NCI-H2171 treated with DMSO at 0.1 percent for 48 hours (cell line): Measurements from ENCODE around the gene SETBP1.
A peak's percentile ranks its signal among the peaks of the same experiment; 100 is the strongest.

ENCODE experiments used
- DNase-seq: peaks from one replicate; lab custom pipeline; 2025; lab: John Stamatoyannopoulos, UW

SETBP1 gene

DNA sequence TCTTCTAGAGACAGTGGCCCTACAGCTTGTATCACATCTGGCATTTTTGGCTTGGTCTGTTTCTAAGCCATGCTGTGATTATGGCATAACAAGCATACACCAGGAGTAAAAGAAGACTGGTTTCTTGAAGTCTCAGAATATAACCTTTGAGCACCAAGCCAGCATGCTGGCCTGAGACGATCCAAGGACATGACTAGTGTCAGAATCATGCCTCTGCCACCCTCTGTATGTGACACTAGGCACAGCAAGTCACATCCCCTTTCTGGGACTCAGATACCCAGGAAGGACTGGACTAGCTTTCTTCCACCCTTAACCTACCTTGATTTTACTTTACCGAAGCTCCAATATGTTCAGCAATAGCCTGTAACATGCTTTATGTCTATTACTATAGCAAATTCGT, 345.5 kb downstream of the SETBP1 start:
- DNase-seq: no peak

DNA sequence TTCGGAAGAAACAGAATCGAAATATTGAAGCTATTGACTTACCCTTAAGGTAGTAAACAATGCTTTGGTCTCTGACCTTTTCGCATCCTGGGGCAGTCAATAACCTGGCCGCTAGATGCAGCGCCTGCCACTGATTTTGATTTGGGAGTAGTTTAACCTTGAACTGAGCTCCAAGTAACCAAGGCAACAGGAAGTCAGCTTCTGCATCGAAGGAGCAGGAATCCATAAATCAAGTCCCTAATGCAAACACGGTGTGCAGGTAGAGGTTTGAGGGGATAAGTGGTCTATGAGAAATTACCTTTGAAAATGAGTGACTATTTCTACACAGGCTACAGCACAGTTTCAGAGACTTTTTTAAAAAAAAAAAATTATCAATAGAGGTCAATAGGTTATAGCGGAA, 353.5 kb downstream of the SETBP1 start:
- DNase-seq: no peak

DNA sequence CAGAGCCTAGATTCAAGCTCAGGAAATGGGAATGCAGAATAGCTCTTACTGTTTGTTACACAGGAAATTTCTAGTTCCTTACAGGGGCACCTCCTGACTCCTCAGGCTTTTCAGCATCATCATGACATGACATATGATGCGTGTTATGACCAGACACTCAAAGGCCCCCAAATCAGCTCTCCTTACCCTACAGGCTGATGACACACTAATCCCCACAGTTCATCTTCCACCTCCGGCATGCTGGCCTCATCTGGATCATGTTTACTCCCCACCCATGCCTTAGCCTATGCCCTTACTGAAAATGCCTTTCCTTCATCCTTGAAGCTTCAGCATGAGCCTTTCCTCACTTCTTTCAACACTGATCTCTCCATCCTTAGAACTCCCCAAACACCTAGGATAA, 356.9 kb downstream of the SETBP1 start:
- DNase-seq: no peak

DNA sequence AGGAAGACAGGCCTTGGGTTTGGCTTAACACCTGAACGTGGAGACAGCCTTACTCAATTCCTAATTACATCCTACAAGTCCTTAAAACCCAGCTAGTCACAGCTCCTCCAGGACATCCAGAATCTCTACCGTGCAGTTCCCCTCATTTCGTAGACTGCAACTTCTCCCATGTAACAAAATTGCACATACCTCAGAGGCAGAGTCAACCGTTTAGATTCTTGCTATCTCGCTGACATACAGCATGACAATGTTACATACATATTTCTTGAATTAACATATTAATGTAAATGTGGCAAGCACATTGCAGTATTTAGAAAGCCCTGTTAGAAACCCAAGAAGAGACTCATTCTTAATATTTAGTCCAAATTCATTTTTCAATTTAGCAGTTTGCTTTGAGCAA, 358.7 kb downstream of the SETBP1 start:
- DNase-seq: no peak

DNA sequence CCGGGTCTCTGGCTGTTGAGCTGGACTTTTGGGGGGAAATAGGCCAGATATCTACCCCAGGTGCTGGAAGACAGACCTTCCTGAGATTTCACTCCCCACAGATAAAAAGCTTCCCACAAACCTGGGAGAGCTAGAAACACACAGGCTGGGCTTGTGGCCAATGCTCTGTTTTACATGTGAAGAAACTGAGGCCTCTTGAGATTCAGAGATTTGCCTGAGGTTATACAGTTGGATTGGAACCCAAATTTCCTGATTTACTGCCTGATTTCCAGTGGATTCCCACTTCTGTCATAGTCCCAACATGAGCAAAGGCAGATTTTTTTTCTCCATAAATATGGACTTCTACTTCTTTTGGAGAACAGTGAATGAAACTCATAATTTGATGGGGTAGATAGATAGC, 360.2 kb downstream of the SETBP1 start:
- DNase-seq: no peak

DNA sequence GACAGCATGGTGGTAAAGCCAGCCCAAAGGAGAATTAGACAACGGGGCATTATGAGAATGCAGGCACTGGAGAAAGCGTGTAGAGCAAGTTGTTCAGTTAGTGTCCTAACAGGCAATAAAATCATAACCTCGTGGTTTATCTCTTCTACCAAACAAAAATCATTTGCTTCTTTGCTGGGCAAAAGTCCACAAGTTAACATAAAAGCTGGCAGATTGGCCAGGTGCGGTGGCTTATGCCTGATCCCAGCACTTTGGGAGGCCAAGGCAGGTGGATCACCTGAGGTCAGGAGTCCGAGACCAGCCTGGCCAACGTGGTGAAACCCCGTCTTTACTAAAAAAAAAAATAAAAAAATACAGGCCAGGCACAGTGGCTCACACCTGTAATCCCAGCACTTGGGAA, 364.1 kb downstream of the SETBP1 start:
- DNase-seq: no peak

DNA sequence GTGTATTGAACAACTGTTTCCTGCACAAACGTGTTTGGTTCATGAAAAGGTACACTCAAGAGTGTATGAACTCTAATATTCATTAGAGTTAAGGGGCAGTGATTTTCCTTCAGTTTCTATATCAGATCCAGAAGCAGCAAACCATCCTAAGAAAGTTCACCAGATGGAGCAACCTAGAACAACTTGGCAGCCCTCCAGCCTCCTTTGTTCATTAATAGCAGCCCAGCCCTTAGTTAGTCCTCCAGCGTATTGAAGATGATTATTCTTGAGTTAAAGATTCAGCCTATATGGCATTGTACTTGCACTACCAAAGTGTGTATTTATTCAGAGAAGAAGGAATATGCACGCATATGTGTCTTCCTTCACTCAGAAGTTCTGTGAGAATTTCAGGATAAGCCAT, 365.5 kb downstream of the SETBP1 start:
- peak; percentile 58 for DNase-seq

DNA sequence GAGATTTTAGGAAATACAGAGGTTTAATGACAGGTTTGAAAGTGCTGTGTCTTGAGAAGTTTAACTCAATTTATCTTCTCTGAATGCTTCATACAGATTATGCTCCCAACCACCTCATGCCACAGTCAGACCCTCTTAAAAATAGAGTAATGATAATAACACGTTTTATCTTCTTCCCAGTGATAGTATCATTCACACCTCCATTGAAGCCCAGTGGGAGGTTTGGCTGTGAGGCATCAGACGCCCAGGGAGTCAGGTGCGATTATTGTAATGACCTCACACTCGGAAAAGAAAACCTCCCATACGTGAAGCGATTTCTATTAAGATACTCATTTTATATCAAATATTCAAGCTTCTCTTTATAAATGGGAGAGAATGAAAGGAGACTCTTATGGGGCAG, 366.3 kb downstream of the SETBP1 start:
- no peak for DNase-seq

DNA sequence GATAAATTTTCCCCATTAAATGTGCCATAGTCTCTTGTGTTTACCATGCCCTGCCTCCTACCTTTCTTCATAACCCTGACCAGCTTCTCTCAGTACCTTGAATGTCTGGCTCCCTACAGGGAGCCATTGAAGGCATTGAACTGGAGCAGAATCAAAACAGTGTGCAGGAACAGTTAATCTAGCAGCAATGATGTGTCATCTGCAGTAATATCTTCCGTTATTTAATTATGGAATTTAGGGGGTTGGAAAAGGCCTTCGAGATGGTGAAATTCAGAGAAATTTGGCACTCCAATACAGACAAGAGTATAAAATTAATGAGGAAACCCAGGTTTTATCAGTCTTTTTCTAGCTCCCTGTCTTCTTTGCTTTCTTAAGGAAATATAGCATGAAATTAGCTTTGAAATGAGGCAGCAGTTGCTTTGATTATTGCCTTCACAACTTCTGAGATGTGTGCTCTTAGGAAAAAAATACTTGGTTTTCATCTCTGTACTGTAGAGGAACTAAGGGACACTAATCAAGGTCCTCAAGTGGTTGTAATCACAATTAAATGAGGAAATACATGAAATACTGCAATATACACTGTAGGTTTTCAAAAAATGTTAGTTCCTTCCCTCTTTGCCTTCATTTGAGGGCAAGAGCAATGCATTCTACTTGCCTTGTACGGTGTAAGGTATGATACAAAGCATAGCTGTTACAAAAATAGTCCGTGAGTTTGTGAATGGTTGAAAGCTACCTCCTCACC, 369.1 kb downstream of the SETBP1 start:
- DNase-seq: no peak

DNA sequence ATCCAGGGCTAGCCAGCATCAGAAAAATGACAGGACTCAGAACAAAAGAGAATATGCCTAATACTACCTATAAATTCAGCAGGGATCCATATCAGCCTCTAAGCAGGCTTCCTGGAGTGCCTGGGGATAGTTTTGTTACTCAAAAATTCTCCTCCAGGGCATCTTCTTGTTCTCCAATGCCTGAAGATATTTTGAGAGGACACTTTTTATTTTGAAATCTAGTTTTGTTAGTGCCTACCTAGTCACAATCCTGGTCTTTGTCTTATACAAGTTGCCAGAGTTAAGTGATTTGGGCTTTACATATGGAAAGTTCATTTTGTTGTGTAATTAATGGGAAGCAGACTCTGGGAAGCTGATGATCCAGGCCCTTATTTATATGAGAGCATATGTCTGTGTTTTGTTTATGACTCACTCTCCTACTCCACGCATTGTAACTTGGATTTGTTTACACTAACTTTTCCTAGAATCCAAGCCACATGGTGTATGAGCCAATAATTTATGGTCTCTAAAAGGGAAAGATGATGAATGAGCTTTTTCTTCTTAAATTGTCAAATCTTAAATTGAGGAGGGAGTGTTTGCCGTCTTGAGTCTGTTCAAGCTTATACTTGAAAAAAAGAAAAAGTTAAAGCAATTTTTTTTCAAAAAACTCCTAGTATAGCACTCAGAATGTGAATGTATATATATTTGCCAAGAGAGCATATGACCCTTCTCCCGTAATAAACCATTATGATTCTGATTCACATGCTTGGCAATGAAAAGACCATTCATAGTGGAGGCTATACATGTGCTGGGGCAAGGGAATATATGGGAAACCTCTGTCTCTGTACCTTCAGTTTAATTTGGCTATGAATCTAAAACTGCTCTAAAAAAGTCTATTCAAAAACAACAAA, 370.3 kb downstream of the SETBP1 start:
- DNase-seq: peak; percentile 51

DNA sequence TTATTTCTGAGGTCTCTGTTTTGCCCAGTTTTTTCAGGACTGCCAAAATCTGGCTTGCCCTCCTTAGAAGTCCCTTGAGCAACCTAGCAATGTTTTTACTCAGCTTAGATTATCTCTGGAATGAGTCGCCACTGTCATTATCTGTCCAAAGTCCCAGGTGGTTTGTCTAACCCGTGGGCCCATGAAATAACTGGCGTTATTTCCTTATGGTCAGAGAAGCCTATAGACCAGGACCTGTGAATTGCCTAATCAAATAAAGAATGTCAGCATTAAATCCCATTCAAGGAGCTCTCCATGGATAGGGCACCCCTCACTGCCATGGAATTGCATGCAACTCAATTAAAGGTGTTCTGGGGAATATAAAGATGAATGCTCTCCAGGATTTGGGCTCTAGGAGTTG, 373.9 kb downstream of the SETBP1 start:
- DNase-seq: no peak

DNA sequence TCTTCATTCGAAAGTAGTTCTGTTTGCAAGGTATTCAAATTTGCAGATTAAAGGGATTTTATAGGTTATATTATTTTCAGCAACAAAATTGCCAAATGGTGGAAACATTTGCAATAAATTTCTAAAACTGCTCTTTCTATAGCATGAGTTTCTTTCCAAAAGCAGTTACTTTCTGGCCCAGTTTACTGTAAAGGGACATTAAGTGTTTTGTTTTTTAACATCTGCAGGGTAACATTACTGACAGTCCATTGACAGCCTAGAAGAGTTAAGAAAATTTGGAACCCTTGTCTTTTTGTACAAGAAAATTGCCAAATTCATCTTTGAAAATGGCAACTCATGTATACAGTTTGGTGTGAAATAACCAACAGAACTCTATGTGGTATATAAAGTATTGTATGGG, 375.1 kb downstream of the SETBP1 start:
- DNase-seq: no peak

DNA sequence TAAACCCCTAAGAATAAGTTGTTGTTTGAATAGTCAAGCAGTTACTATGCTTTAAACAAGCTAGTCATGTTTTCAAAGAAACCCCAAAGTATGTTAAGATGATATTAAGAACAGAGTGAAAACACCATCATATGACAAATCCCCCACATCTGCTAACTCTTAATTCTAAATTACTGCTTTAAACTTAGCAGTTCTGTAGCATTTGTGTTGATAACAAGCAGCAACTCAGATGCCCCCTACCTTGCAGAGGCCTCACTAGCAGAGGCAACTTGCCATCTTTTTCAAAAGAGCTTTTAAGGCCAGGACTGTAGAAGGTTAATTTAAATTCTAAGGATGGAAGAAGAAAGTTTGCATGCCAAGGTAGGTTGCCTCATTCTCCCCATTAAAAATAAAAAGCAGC, 376.2 kb downstream of the SETBP1 start:
- DNase-seq: no peak

DNA sequence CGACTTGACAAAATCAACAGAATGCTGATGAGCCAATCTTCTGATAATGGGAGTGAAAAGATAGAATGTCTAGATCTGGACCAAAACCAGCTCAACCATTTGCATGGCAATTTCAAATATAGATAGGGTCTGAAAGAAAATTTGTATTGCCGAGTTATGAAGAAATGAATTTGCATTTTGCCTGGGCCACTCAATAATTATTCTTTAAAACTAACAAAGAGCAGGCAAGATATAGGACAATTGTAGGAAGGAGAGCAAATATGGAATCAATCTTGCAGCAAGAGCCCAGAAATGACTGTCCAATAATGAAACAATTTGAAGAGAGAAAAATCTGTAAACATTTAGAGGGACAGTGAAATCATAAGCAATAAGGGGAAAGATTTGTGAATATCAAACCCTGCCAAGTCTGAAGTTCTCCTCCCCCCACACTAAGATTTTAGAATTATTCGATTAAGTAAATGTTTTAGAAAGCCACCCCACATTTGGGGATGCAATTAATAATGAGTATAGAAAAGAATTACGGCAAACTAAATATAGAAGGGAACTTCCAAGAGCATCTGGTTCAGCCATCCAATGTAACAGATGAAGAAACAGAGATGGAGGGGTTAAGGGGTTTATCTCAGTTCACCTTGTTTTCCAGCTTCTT, 377.4 kb downstream of the SETBP1 start:
- no peak for DNase-seq

DNA sequence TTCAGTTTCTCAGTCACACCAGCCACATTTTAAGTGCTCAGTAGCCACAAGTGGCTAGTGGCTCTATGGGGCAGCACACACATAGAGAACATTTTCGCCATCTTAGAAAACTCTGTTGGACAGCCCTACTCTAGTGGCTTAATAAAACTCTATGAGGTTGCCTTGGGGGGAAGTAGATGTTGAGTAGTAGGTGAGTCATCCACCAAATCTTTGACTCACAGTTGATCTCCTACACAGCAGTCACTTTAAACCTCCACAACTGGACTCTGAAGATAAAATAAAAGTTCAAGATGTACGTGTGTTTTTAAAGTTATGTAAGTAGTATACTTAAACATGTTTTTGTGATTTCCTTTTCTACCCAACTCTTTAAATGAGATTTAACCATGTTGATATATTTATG, 379.0 kb downstream of the SETBP1 start:
- DNase-seq: no peak

DNA sequence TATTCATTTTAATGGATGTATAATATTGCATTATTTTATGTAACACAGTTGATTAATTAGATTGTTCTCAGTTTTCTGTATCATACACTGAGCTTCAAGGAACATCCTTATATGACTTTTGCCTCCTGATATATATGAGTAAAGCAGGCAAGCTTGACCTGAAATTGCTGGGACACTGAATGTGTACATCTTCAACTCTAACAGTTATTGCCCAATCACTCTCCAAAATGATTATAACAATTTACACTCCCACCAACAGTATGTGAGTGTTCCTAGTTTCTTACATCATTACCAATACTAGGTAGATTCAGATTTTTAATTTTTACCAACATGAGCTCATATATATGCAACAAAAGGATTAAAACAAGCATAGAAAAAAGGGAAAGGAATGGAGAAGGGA, 379.4 kb downstream of the SETBP1 start:
- DNase-seq: no peak

DNA sequence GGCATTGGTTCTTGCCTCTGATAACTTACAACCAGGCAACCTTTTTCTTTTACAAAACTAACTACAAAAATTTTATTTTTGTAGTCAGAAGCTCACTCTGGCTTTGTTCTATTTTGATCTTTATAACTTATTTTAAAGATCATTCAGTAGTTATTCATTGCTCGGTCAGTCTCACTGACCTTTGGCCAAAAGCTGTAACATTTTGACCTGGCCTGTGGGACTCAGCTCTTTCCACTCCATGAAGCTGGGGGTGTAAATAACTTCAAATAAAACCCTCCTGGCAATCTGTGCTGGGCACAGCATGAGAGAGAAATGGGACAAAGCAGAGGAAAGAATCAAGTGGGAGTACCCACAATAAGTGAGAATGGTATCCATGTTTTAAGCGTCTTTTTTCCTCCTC, 380.7 kb downstream of the SETBP1 start:
- no peak for DNase-seq

DNA sequence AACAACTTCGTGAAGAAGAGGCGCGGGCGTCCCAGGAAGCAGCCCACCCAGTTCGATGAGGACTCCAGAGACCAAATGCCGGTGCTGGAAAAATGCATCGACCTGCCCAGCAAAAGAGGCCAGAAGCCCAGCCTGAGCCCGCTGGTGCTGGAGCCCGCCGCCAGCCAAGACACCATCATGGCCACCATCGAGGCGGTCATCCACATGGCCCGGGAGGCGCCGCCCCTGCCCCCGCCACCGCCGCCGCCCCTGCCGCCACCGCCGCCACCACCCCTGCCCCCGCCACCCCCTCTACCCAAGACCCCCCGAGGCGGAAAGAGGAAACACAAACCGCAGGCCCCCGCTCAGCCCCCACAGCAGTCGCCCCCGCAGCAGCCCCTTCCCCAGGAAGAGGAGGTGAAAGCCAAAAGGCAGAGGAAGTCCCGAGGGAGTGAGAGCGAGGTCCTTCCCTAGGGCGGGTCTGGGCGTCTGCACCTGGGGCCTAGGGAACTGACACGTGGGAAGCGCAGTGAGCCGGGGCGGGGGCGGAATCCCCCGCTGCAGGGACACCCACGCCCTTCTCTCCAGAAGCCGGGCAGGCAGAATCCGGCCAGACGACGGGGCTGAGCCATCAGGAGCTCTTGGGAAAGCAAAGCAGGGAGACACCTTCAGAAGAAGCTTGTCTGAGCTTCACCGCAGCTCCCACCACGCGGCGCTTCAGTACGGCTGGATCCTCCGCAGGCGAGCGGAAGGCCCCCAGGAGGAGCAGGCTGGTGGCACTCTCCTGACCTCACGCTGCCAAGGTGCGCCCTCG, 382.8 kb downstream of the SETBP1 start:
- DNase-seq: no peak

DNA sequence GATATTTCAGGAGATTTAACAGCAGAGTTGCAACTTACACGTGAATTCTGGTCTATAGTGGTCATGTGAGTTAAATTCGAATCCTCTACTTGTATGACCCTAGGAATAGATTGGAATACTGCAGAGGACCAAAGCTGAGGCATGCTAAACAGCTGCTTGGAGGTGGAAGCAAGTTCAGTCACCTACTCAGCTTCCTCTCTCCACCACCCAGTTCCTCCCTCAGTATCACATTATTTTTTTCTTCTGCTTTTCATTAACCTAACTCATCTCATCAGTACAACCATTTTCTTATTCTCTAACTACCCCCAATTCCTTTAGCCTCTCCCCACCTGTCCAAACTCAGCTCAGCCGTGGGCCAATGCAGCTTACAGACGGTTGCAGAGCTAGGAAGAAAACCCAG, 385.5 kb downstream of the SETBP1 start:
- no peak for DNase-seq

DNA sequence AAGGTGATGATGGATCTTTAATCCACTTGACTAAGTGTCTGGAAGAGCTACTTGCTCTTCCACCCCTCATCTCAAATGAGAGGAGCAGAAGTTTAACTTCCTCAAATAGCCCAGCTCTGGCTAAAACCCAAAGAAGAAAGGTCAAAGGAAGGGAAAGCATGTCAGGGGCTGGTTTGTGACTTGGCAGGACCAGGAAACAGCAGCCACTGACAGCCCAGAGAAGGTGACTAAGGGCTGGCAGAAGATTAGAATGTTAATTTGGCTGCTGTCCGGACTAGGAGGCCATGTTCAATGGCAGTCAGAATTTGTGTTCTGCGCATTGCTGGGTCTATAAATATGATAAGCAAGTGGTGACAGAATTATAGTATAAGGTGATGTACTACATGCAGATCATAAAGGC, 386.2 kb downstream of the SETBP1 start:
- DNase-seq: no peak

DNA sequence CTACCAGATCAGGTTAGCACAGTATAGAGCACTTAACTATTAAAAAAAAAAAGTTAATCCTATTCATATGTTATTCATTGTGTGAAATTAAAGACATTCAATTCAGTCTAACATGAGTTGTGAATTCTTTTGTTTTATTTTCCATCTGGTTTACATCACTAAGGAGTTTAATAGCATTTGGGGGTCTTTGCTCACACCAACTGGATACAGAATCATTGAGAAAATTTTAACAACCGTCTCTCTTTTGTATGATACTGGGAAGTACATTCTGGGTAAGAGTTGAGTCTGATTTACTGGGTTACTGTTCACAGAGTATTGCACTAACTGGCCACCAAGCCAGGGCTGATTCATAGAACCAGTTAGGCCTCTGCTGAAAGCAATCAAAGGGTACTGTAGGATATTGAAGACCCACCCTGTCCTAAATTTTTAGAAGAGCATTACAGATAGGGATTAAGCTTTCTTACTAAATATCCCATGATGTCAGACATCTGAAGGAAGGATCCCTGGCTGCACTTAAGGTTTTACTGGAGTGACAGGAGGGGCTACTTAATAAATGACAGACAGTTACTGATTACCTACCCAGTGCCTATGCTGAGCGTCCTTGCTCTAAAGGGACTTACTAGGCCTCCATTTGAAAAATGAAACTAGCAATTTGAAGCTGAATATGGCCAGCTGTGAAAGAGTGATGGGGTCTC, 387.9 kb downstream of the SETBP1 start:
- no peak for DNase-seq

DNA sequence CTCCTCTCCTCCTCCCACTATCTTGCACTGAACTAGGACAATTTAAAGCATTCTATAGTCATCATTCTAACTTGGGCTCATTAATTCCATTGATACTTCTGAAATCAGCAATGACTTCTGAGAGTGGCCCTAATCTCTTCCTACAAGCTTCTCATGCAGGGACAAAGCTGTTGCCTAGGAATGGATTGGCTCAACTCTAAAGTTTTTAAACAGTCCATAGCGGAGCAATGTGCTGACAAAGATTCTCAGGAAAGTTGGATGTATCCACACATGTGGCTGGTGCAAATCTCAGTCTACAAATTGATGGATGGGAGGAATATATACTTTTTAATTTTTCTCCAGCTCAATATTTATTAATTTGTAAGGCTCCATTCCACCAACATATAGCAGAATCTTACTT, 388.9 kb downstream of the SETBP1 start:
- no peak for DNase-seq
